Testis (tissue), 3 donors: ENCODE measurements around the gene NTSR2. TPM values are rescaled to one million over a fixed set of nuclear protein-coding genes. Genes with fewer than 3 reads are reported as not detected.

ENCODE experiments used
- DNase-seq: peaks from one replicate; pipeline ENCODE4 v3.0.0-alpha.2; 2019
- H3K27ac ChIP-seq, 2 donors: fragments of 200-600 bp; sonication (generic); one replicate each; pipeline ENCODE4 v1.5.1; 2019
- H3K27me3 ChIP-seq: fragments of 200-600 bp; sonication (generic); one replicate; pipeline ENCODE4 v1.5.1; 2019
- H3K36me3 ChIP-seq: fragments of 200-600 bp; sonication (generic); one replicate; pipeline ENCODE4 v1.5.1; 2017; ENCODE audit warnings: low read depth; ENCODE audit errors: missing control alignments
- H3K4me1 ChIP-seq: fragments of 200-600 bp; sonication (generic); one replicate; pipeline ENCODE4 v1.5.1; 2019
- H3K4me3 ChIP-seq, 2 donors: fragments of 200-600 bp; sonication (generic); one replicate each; pipeline ENCODE4 v1.5.1; 2017 to 2019
- H3K9me3 ChIP-seq: fragments of 200-600 bp; sonication (generic); one replicate; pipeline ENCODE4 v1.5.1; 2017
- CTCF ChIP-seq, 3 experiments: fragments of 450-650 bp in 2 of 3; fragments of 200-600 bp in 1 of 3; sonication (generic) in 1 of 3; IDR thresholded peaks; one replicate each; pipeline ENCODE4 v1.5.1; 2016 to 2019; ENCODE audit warnings: antibody characterized with exemption in 3 of 3, mild to moderate bottlenecking in 2 of 3, moderate library complexity in 1 of 3
- POLR2A ChIP-seq: fragments of 450-650 bp; IDR thresholded peaks from one replicate; pipeline ENCODE4 v1.6.1; 2017; ENCODE audit warnings: antibody characterized with exemption, mild to moderate bottlenecking, moderate library complexity
- WGBS, 2 donors: methylation state at CpG; one replicate each; pipeline ENCODE4 v1.1.5; 2018; 5-methylcytosine and 5-hydroxymethylcytosine counted together
- intact Hi-C: fragments of 100-400 bp; cut with DNase I; formaldehyde crosslinking; loops from one replicate; pipeline ENCODE4 v1.15.1; 2023; ENCODE audit warnings: low total_unique reads
- polyA plus RNA-seq: library from polyadenylated mRNA; stranded (reverse); fragments of 350-450 nt; fragmentation: Illumina TruSeq; extraction: RNeasy Lipid Tissue Mini Kit (QIAGEN cat#74804); gene quantifications from one replicate; pipeline ENCODE4 v1.2.3, GENCODE V29; 2014; ENCODE audit warnings: low read depth, low replicate concordance; ENCODE audit not compliant: insufficient read depth
- total RNA-seq, 2 donors: library from RNA; depleted of rRNA; stranded (reverse); fragments of >200 nt; gene quantifications; one replicate each; pipeline ENCODE4 v1.2.3, GENCODE V29; 2016

The NTSR2 gene
- total and polyA plus RNA-seq, 3 donors from 2014 or later = 0.47 to 0.68 TPM; not detected in 1

GRCh38 chr2:11680901-11681721 is 11.1 kb upstream of the NTSR2 start:
- DNase-seq = no peak
- 65 to 71% methylated on average over 15 of the region's 15 CpGs for WGBS, 2 donors
- intact Hi-C loops = no loop called here
- peaks cover 32% of the 10 kb centered on the region for H3K4me1 ChIP-seq
- H3K27me3 ChIP-seq = no peaks in the 10 kb centered on the region
- H3K36me3 ChIP-seq = no peaks in the 10 kb centered on the region
- H3K9me3 ChIP-seq = no peaks in the 10 kb centered on the region
- H3K4me3 ChIP-seq = peak overlapping the region in 1 of 2 donors; percentile 2
- TF ChIP-seq POLR2A (no peak), CTCF (IDR thresholded peaks at IDR 0.05) (no peak)
- peak overlapping the region; percentile 27 to 70 for H3K27ac ChIP-seq

- peak overlapping the region; percentile 70 to 72 for H3K27ac ChIP-seq
- intact Hi-C loops = no loop called here
- WGBS, 2 donors = 36 to 54% methylated on average over 12 to 16 of the region's 16 CpGs
Measured at GRCh38 chr2:11680182-11680900, 10.3 kb upstream of the NTSR2 start.

GRCh38 chr2:11679486-11680181 is 9.6 kb upstream of the NTSR2 start:
- Histone ChIP-seq H3K4me3 (no peak overlapping the region), H3K9me3 (no peaks in the 10 kb centered on the region), H3K27ac (peak overlapping the region; percentile 70 to 72), H3K27me3 (no peaks in the 10 kb centered on the region), H3K36me3 (no peaks in the 10 kb centered on the region), H3K4me1 (peaks cover 32% of the 10 kb centered on the region)
- no peak for TF ChIP-seq POLR2A
- 60 to 69% methylated on average over 8 to 13 of the region's 13 CpGs for WGBS, 2 donors
- no peak for DNase-seq
- intact Hi-C loops = no loop called here

More at GRCh38 chr2:11680182-11680900, 10.3 kb upstream of the NTSR2 start:
- Histone ChIP-seq H3K4me1 (peaks cover 32% of the 10 kb centered on the region), H3K27me3 (no peaks in the 10 kb centered on the region), H3K36me3 (no peaks in the 10 kb centered on the region), H3K4me3 (no peak overlapping the region), H3K9me3 (no peaks in the 10 kb centered on the region)
- peak; percentile 74 for DNase-seq
- no peak for TF ChIP-seq POLR2A
- no peak for TF ChIP-seq CTCF (IDR thresholded peaks at IDR 0.05)

DNA sequence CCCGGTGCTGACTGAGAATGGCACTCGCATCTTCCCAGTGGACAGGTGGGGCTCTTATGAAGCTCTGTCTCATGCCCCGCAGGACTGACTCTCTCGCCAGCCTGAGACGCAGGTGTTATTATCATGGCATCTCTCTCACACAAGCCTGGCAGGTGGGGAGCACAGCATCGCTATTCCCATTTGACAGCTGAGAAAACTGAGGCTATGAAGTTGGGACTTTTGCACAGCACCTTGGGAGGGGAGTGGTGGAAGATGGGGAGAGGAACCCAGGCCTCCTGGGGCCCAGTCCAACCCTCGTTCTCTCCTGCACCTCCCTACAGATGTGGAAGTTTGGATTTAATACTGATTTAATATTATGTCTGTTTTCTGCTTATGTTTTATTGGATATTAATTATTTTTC is 9.0 kb upstream of the NTSR2 start:
- no peaks in the 10 kb centered on the region for H3K9me3 ChIP-seq
- peaks cover 32% of the 10 kb centered on the region for H3K4me1 ChIP-seq
- intact Hi-C loops = no loop called here
- no peak for TF ChIP-seq POLR2A
- TF ChIP-seq CTCF (IDR thresholded peaks at IDR 0.05) = no peak
- no peaks in the 10 kb centered on the region for H3K36me3 ChIP-seq
- no peaks in the 10 kb centered on the region for H3K27me3 ChIP-seq
- no peak overlapping the region for H3K27ac ChIP-seq
- DNase-seq = no peak
- no peak overlapping the region for H3K4me3 ChIP-seq
- WGBS, 2 donors = 77 to 83% methylated on average over 6 to 7 of the region's 7 CpGs
